CD4-positive, alpha-beta memory T cell (primary cell): ENCODE results near the gene ZNF641. TPM values are rescaled to one million over a fixed set of nuclear protein-coding genes. Genes with fewer than 3 reads are reported as not detected.
A peak's percentile ranks its signal among the peaks of the same experiment; 100 is the strongest.
"Not testable (repeated sequence)": the region's sequence is repeated elsewhere in the genome, so short reads cannot be mapped to it uniquely, and the experiment has no call there.

Experiments used
- CTCF ChIA-PET: fragments of 350-600 bp; sonication (Branson Sonifier 250); formaldehyde crosslinking; loops from one replicate; lab custom pipeline; 2021; ENCODE audit warnings: inconsistent platforms; ENCODE audit not compliant: partially characterized antibody; lab: Charles Lee
- POLR2A ChIA-PET: fragments of 350-600 bp; sonication (Branson Sonifier 250); formaldehyde crosslinking; loops from one replicate; lab custom pipeline; 2021; ENCODE audit not compliant: partially characterized antibody; lab: Charles Lee
- DNase-seq, 5 donors: peaks; one replicate each; pipeline versions ENCODE4 v3.0.0 to v3.0.0-alpha.2; 2020 to 2022; ENCODE audit warnings: mixed read lengths in 1 of 5
- H3K27ac ChIP-seq: one replicate; pipeline ENCODE4 v1.7.0; 2013; ENCODE audit warnings: low read depth, low read length
- H3K27me3 ChIP-seq: 2 replicates; pipeline ENCODE4 v1.7.0; 2013; ENCODE audit warnings: mild to moderate bottlenecking, low read length, moderate library complexity; ENCODE audit not compliant: insufficient read depth
- H3K36me3 ChIP-seq: 2 replicates; pipeline ENCODE4 v1.7.0; 2013; ENCODE audit warnings: mild to moderate bottlenecking, low read length, moderate library complexity; ENCODE audit not compliant: insufficient read depth
- H3K4me1 ChIP-seq: 2 replicates; pipeline ENCODE4 v1.7.0; 2013; ENCODE audit warnings: mild to moderate bottlenecking, low read length, moderate library complexity; ENCODE audit not compliant: insufficient read depth
- H3K4me3 ChIP-seq, 2 donors: one replicate each; pipeline ENCODE4 v1.7.0; 2013; ENCODE audit warnings: low read length in 2 of 2, mild to moderate bottlenecking in 1 of 2
- H3K9me3 ChIP-seq, 2 donors: one replicate each; pipeline ENCODE4 v1.7.0; 2013; ENCODE audit warnings: low read length in 2 of 2, control low read depth in 1 of 2; ENCODE audit not compliant: control insufficient read depth in 1 of 2
- H3K27ac Mint-ChIP-seq, 7 donors: one replicate each; pipeline ENCODE4 v1.8.0; 2020 to 2021; ENCODE audit warnings: mixed read lengths in 7 of 7, mild to moderate bottlenecking in 6 of 7, inconsistent platforms in 3 of 7, moderate library complexity in 3 of 7
- H3K27me3 Mint-ChIP-seq, 2 donors: one replicate each; pipeline ENCODE4 v1.8.0; 2020 to 2021; ENCODE audit warnings: mixed read lengths in 2 of 2
- H3K36me3 Mint-ChIP-seq, 2 donors: one replicate each; pipeline ENCODE4 v1.8.0; 2020 to 2021; ENCODE audit warnings: mixed read lengths in 2 of 2, inconsistent platforms in 1 of 2, mild to moderate bottlenecking in 1 of 2
- H3K4me1 Mint-ChIP-seq, 4 donors: one replicate each; pipeline ENCODE4 v1.8.0; 2020 to 2021; ENCODE audit warnings: mixed read lengths in 4 of 4, mild to moderate bottlenecking in 1 of 4
- H3K4me3 Mint-ChIP-seq, 8 donors: one replicate each; pipeline ENCODE4 v1.8.0; 2020 to 2021; ENCODE audit warnings: mixed read lengths in 8 of 8, mild to moderate bottlenecking in 7 of 8, moderate library complexity in 6 of 8, inconsistent platforms in 3 of 8
- H3K9me3 Mint-ChIP-seq, 8 donors: one replicate each; pipeline ENCODE4 v1.8.0; 2020 to 2021; ENCODE audit warnings: mixed read lengths in 8 of 8, mild to moderate bottlenecking in 5 of 8, inconsistent platforms in 3 of 8, moderate library complexity in 1 of 8
- intact Hi-C: fragments of 100-400 bp; cut with micrococcal nuclease; formaldehyde crosslinking; loops from one replicate; pipeline ENCODE4 v1.15.1; 2023
- polyA plus RNA-seq, 2 donors: library from polyadenylated mRNA; unstranded; fragments of 300-500 nt; fragmentation: Illumina TruSeq; gene quantifications; one replicate each; pipeline ENCODE4 v1.2.3, GENCODE V29; 2021
- total RNA-seq, 2 experiments: library from RNA; stranded (reverse); gene quantifications; one replicate each; pipeline ENCODE4 v1.2.3, GENCODE V29; 2021

Gene ZNF641
- total and polyA plus RNA-seq, 4 experiments from 2014 or later: 4.9 to 41.2 (median 27.4) TPM

- Mint-ChIP-seq H3K4me3 (no peak overlapping the region), H3K9me3 (peaks cover 0 to 4% (median 0%) of the 10 kb centered on the region in 8 donors), H3K4me1 (peaks cover 9 to 20% (median 13%) of the 10 kb centered on the region in 4 donors), H3K27me3 (no peaks in the 10 kb centered on the region), H3K36me3 (peaks cover 20 to 31% of the 10 kb centered on the region in 2 donors), H3K27ac (no peak overlapping the region)
- DNase-seq: no peak
- ChIA-PET POLR2A (no interaction called here), CTCF (no interaction called here)
- Histone ChIP-seq H3K36me3 (no peaks in the 10 kb centered on the region), H3K9me3 (no peaks in the 10 kb centered on the region), H3K4me3 (no peak overlapping the region), H3K27ac (no peak overlapping the region), H3K4me1 (peaks cover 9% of the 10 kb centered on the region), H3K27me3 (no peaks in the 10 kb centered on the region)
- intact Hi-C loops: no loop called here
These were observed 14.7 kb downstream of the ZNF641 start for GRCh38 chr12:48336061-48336460.

GRCh38 chr12:48334808-48335207, 15.9 kb downstream of the ZNF641 start:
- no peaks in the 10 kb centered on the region for H3K27me3 ChIP-seq
- peaks cover 8 to 19% of the 10 kb centered on the region in 2 donors for H3K36me3 Mint-ChIP-seq
- POLR2A ChIA-PET: no interaction called here
- H3K36me3 ChIP-seq: no peaks in the 10 kb centered on the region
- H3K27ac ChIP-seq: no peak overlapping the region
- CTCF ChIA-PET: no interaction called here
- no peaks in the 10 kb centered on the region for H3K9me3 ChIP-seq
- peaks cover 0 to 2% (median 0%) of the 10 kb centered on the region in 8 donors for H3K9me3 Mint-ChIP-seq
- no peak for DNase-seq
- intact Hi-C loops: no loop called here
- H3K4me3 Mint-ChIP-seq: no peak overlapping the region
- H3K27me3 Mint-ChIP-seq: no peaks in the 10 kb centered on the region
- no peak overlapping the region for H3K4me3 ChIP-seq
- H3K4me1 ChIP-seq: peaks cover 9% of the 10 kb centered on the region
- H3K27ac Mint-ChIP-seq: peak overlapping the region in 1 of 7 donors; percentile 24
- peaks cover 9 to 26% (median 17%) of the 10 kb centered on the region in 4 donors for H3K4me1 Mint-ChIP-seq

GRCh38 chr12:48333680-48334079, 17.0 kb downstream of the ZNF641 start:
- H3K4me3 ChIP-seq, H3K27me3 ChIP-seq, H3K9me3 Mint-ChIP-seq, DNase-seq, H3K4me3 Mint-ChIP-seq, H3K36me3 ChIP-seq, H3K27me3 Mint-ChIP-seq, intact Hi-C loops, H3K4me1 ChIP-seq, POLR2A ChIA-PET, H3K9me3 ChIP-seq, H3K27ac ChIP-seq, H3K27ac Mint-ChIP-seq, CTCF ChIA-PET: not testable (repeated sequence)
- H3K4me1 Mint-ChIP-seq: peaks cover 9 to 26% (median 17%) of the 10 kb centered on the region in 4 donors
- H3K36me3 Mint-ChIP-seq: peaks cover 0 to 12% of the 10 kb centered on the region in 2 donors

GRCh38 chr12:48331399-48331798, 19.3 kb downstream of the ZNF641 start:
- no peak overlapping the region for H3K4me3 Mint-ChIP-seq
- peaks cover 0 to 2% of the 10 kb centered on the region in 2 donors for H3K27me3 Mint-ChIP-seq
- intact Hi-C loops: no loop called here

GRCh38 chr12:48329199-48329939, 21.4 kb downstream of the ZNF641 start:
- no peaks in the 10 kb centered on the region for H3K27me3 ChIP-seq
- no peaks in the 10 kb centered on the region for H3K9me3 ChIP-seq
- H3K27ac Mint-ChIP-seq: no peak overlapping the region
- intact Hi-C loops: no loop called here
- POLR2A ChIA-PET: no interaction called here
- peaks cover 0 to 5% (median 2%) of the 10 kb centered on the region in 8 donors for H3K9me3 Mint-ChIP-seq
- no peak overlapping the region for H3K4me3 Mint-ChIP-seq
- no peak for DNase-seq
- H3K36me3 ChIP-seq: no peaks in the 10 kb centered on the region
- no peak overlapping the region for H3K4me3 ChIP-seq
- H3K36me3 Mint-ChIP-seq: no peaks in the 10 kb centered on the region
- CTCF ChIA-PET: no interaction called here
- H3K27ac ChIP-seq: no peak overlapping the region
- H3K4me1 Mint-ChIP-seq: peaks cover 2 to 10% (median 7%) of the 10 kb centered on the region in 4 donors
- no peaks in the 10 kb centered on the region for H3K4me1 ChIP-seq
- peaks cover 5 to 7% of the 10 kb centered on the region in 2 donors for H3K27me3 Mint-ChIP-seq

More at GRCh38 chr12:48331399-48331798, 19.3 kb downstream of the ZNF641 start:
- Mint-ChIP-seq H3K4me1 (peaks cover 4 to 26% (median 17%) of the 10 kb centered on the region in 4 donors), H3K9me3 (peaks cover 0 to 2% (median 0%) of the 10 kb centered on the region in 8 donors), H3K36me3 (peaks cover 0 to under 1% of the 10 kb centered on the region in 2 donors), H3K27ac (no peak overlapping the region)
- Histone ChIP-seq H3K27me3 (no peaks in the 10 kb centered on the region), H3K4me1 (peaks cover 9% of the 10 kb centered on the region), H3K27ac (no peak overlapping the region), H3K36me3 (no peaks in the 10 kb centered on the region), H3K9me3 (no peaks in the 10 kb centered on the region), H3K4me3 (no peak overlapping the region)
- DNase-seq: no peak
- POLR2A ChIA-PET: no interaction called here
- CTCF ChIA-PET: interaction anchor here (0.9 kb wide), 1 partner anchor 78 kb away, joined by 3 read pairs; no protein-coding TSS in a partner anchor

- no peak for DNase-seq
- Histone ChIP-seq H3K36me3 (no peaks in the 10 kb centered on the region), H3K4me3 (no peak overlapping the region), H3K27ac (no peak overlapping the region), H3K27me3 (no peaks in the 10 kb centered on the region), H3K4me1 (no peaks in the 10 kb centered on the region), H3K9me3 (no peaks in the 10 kb centered on the region)
- no peak overlapping the region for H3K27ac Mint-ChIP-seq
- H3K27me3 Mint-ChIP-seq: peaks cover 0 to 6% of the 10 kb centered on the region in 2 donors
- H3K36me3 Mint-ChIP-seq: peaks cover 0 to 1% of the 10 kb centered on the region in 2 donors
- CTCF ChIA-PET: interaction anchor here (0.8 to 1.1 kb wide), 2 partner anchors 11 kb away, joined by 3 to 4 read pairs; no protein-coding TSS in a partner anchor
- intact Hi-C loops: no loop called here
- H3K4me1 Mint-ChIP-seq: peaks cover 0 to 1% (median 0%) of the 10 kb centered on the region in 4 donors
- POLR2A ChIA-PET: no interaction called here
- peaks cover 2 to 29% (median 8%) of the 10 kb centered on the region in 8 donors for H3K9me3 Mint-ChIP-seq
- H3K4me3 Mint-ChIP-seq: no peak overlapping the region
These were observed 34.2 kb downstream of the ZNF641 start for GRCh38 chr12:48316491-48316890.

GRCh38 chr12:48311313-48311712, 39.4 kb downstream of the ZNF641 start:
- Histone ChIP-seq H3K27ac (no peak overlapping the region), H3K4me1 (no peaks in the 10 kb centered on the region), H3K4me3 (no peak overlapping the region), H3K36me3 (no peaks in the 10 kb centered on the region), H3K27me3 (no peaks in the 10 kb centered on the region), H3K9me3 (no peaks in the 10 kb centered on the region)
- intact Hi-C loops: no loop called here
- ChIA-PET POLR2A (no interaction called here), CTCF (no interaction called here)
- Mint-ChIP-seq H3K4me1 (peaks cover 0 to 4% (median under 1%) of the 10 kb centered on the region in 4 donors), H3K9me3 (peaks cover 0 to 8% (median 2%) of the 10 kb centered on the region in 8 donors), H3K27me3 (peaks cover 0 to 2% of the 10 kb centered on the region in 2 donors), H3K4me3 (no peak overlapping the region), H3K36me3 (no peaks in the 10 kb centered on the region), H3K27ac (peak overlapping the region in 1 of 7 donors; percentile 20)
- DNase-seq: no peak
